ENCODE measurements around the gene AKNAD1. TPM values are rescaled to one million over a fixed set of nuclear protein-coding genes. Genes with fewer than 3 reads are reported as not detected.

AKNAD1 gene
- total and polyA plus RNA-seq, 2 of the 8 experiments (the other 6 are each of a cell fraction or from before 2014, with no cell fraction given): not detected

- DNase-seq (ENCODE audit: low read depth in 1 of 2, low spot score in 2 of 2) (no peak), FAIRE-seq (no peak)
- H2AK5ac ChIP-seq (ENCODE audit: low read depth, low read length): no peak overlapping the region
- H4K20me1 ChIP-seq (replicated peaks in 1 of 2; ENCODE audit: control insufficient read depth in 1 of 2, insufficient read depth in 2 of 2, low read length in 2 of 2): no peaks in the 10 kb centered on the region
- H3K79me1 ChIP-seq (ENCODE audit: low read depth, low read length): no peaks in the 10 kb centered on the region
- H2BK15ac ChIP-seq (ENCODE audit: low read length): no peak overlapping the region
- H3K23me2 ChIP-seq (ENCODE audit: low read depth, low read length): no peaks in the 10 kb centered on the region
- H2AFZ ChIP-seq (ENCODE audit: low read length): no peak overlapping the region
- POLR2A ChIA-PET (ENCODE audit: partially characterized antibody): no interaction called here
- no peak overlapping the region for H3K4ac ChIP-seq (replicated peaks; ENCODE audit: insufficient read length, low read depth, low read length)
- H3K4me3 ChIP-seq (ENCODE audit: extremely low read depth in 1 of 4, insufficient read depth in 2 of 4, low read depth in 3 of 4, low read length in 4 of 4): no peak overlapping the region
- H4K91ac ChIP-seq (replicated peaks; ENCODE audit: insufficient read length, low read length): no peak overlapping the region
- H3K79me2 ChIP-seq (ENCODE audit: control insufficient read depth in 1 of 2, insufficient read depth in 2 of 2, low read length in 2 of 2): no peaks in the 10 kb centered on the region
- H3K9ac ChIP-seq (replicated peaks in 1 of 4; ENCODE audit: extremely low read depth in 1 of 4, low read depth in 3 of 4, low read length in 3 of 4): no peak overlapping the region
- H3K36me3 ChIP-seq (ENCODE audit: control insufficient read depth in 2 of 4, insufficient read depth in 4 of 4, low read length in 3 of 4): no peaks in the 10 kb centered on the region
- H3K4me2 ChIP-seq (ENCODE audit: insufficient read depth in 1 of 2, low read depth in 2 of 2, low read length in 2 of 2): no peak overlapping the region
- no peak overlapping the region for H2BK12ac ChIP-seq (ENCODE audit: low read depth, low read length)
- no peak overlapping the region for H3K23ac ChIP-seq (ENCODE audit: insufficient read length)
- H3K27me3 ChIP-seq (replicated peaks in 1 of 4; ENCODE audit: control insufficient read depth in 3 of 4, extremely low read depth in 1 of 4, insufficient read depth in 3 of 4, low read length in 3 of 4): no peaks in the 10 kb centered on the region
- H3K9me3 ChIP-seq (ENCODE audit: insufficient read depth in 2 of 2, low read depth in 1 of 2, low read length in 1 of 2): no peaks in the 10 kb centered on the region
- H3K27ac ChIP-seq (ENCODE audit: low read depth, low read length): no peak overlapping the region
- H2BK20ac ChIP-seq (ENCODE audit: low read length): no peak overlapping the region
- no peak overlapping the region for H4K5ac ChIP-seq (ENCODE audit: insufficient read length, low read depth, low read length)
- WGBS, 2 experiments (ENCODE audit: extremely low coverage in 1 of 2, insufficient coverage in 1 of 2, insufficient read length in 1 of 2, insufficient replicate concordance in 2 of 2, low coverage in 1 of 2, low lambda C conversion rate in 2 of 2, missing lambda C conversion rate in 1 of 2): 90% methylated on average over 4 of the region's 4 CpGs; no CpG with 5 or more reads in 1 of the 2 experiments
- CTCF ChIA-PET (ENCODE audit: partially characterized antibody): interaction anchor here (0.9 to 2.8 kb wide), 2 partner anchors 8 to 65 kb away, joined by 3 to 18 read pairs; no protein-coding TSS in a partner anchor
- no peak overlapping the region for H2BK120ac ChIP-seq (replicated peaks; ENCODE audit: low read depth, low read length)
- no peak overlapping the region for H2BK5ac ChIP-seq (ENCODE audit: low read depth, low read length)
- no peak overlapping the region for H4K8ac ChIP-seq (ENCODE audit: extremely low read depth, insufficient read depth, low read length)
- H3K56ac ChIP-seq (replicated peaks; ENCODE audit: insufficient read length, low read depth, low read length): no peak overlapping the region
- no peak overlapping the region for H3K14ac ChIP-seq (ENCODE audit: insufficient read length)
- no peak overlapping the region for H3K18ac ChIP-seq (ENCODE audit: extremely low read depth, low read length)
- no peaks in the 10 kb centered on the region for H3K4me1 ChIP-seq (replicated peaks in 1 of 4; ENCODE audit: control insufficient read depth in 3 of 4, insufficient read depth in 4 of 4, low read length in 3 of 4)
- TF ChIP-seq RAD21 (IDR thresholded peaks at IDR 0.05 in 1 of 2, conservative IDR thresholded peaks at IDR 0.05 in 1 of 2; ENCODE audit: low read depth in 2 of 2, low read length in 2 of 2) (no peak), RXRA (IDR thresholded peaks at IDR 0.05; ENCODE audit: insufficient read depth, low read depth, low read length) (no peak)
These were observed 36.2 kb upstream of the AKNAD1 start for GRCh38 chr1:108893141-108893530.
